Gastrocnemius medialis (tissue), 4 donors: ENCODE data around the gene SMARCC1. TPM values are rescaled to one million over a fixed set of nuclear protein-coding genes. Genes with fewer than 3 reads are reported as not detected.
A peak's percentile ranks its signal among the peaks of the same experiment; 100 is the strongest.

Experiments used
- ATAC-seq, 2 donors: fragments of 150-250 bp; one replicate each; pipeline ENCODE4 v1.9.1; 2016
- DNase-seq, 2 donors: peaks; one replicate each; pipeline ENCODE4 v3.0.0-alpha.2; 2019
- H3K27ac ChIP-seq, 4 donors: fragments of 200-600 bp; sonication (generic); 1 replicate in 1 of 4; 2 replicates in 3 of 4; pipeline ENCODE4 v1.5.1; 2016 to 2018; ENCODE audit warnings: mild to moderate bottlenecking in 2 of 4, moderate library complexity in 1 of 4
- H3K27me3 ChIP-seq, 3 donors: fragments of 200-600 bp; sonication (generic) in 2 of 3; 1 replicate in 1 of 3; 2 replicates in 2 of 3; pipeline versions ENCODE4 v1.5.1 to v1.6.0; 2016 to 2019; ENCODE audit warnings: mild to moderate bottlenecking in 1 of 3, moderate library complexity in 1 of 3
- H3K36me3 ChIP-seq, 2 donors: fragments of 200-600 bp; sonication (generic) in 1 of 2; one replicate each; pipeline ENCODE4 v1.5.1; 2017 to 2018
- H3K4me1 ChIP-seq, 2 donors: fragments of 200-600 bp; sonication (generic) in 1 of 2; one replicate each; pipeline ENCODE4 v1.5.1; 2016 to 2017; ENCODE audit warnings: mild to moderate bottlenecking in 2 of 2
- H3K4me3 ChIP-seq, 4 donors: fragments of 200-600 bp; sonication (generic) in 3 of 4; 1 replicate in 1 of 4; 2 replicates in 3 of 4; pipeline ENCODE4 v1.5.1; 2016 to 2019; ENCODE audit warnings: mild to moderate bottlenecking in 2 of 4
- H3K9me3 ChIP-seq, 3 donors: fragments of 200-600 bp; sonication (generic) in 2 of 3; 1 replicate in 1 of 3; 2 replicates in 2 of 3; pipeline ENCODE4 v1.5.1; 2016 to 2019
- POLR2A ChIP-seq, 2 donors: fragments of 450-650 bp; IDR thresholded peaks; one replicate each; pipeline ENCODE4 v1.6.1; 2017; ENCODE audit warnings: antibody characterized with exemption in 2 of 2, mild to moderate bottlenecking in 2 of 2, moderate library complexity in 2 of 2
- in situ Hi-C, 4 donors: fragments of 200-750 bp; cut with MboI; loops; one replicate each; pipeline versions ENCODE4 v1.15.0 to v1.8.0; 2017; ENCODE audit warnings: low sequenced_read_pairs in 4 of 4
- intact Hi-C: fragments of 100-400 bp; cut with DNase I; formaldehyde crosslinking; loops from one replicate; pipeline ENCODE4 v1.15.1; 2023; ENCODE audit warnings: low total_unique reads
- total RNA-seq, 4 donors: library from RNA; depleted of rRNA; stranded (reverse); fragments of >200 nt; gene quantifications; one replicate each; pipeline versions ENCODE4 v1.1.0 to v1.2.3, GENCODE V29; 2016
- TF ChIP-seq, protein P1 (sequence below), 5 experiments: fragments of 450-650 bp in 3 of 5; fragments of 200-600 bp in 2 of 5; sonication (generic) in 2 of 5; IDR thresholded peaks in 4 of 5; conservative IDR thresholded peaks in 1 of 5; 1 replicate in 4 of 5; 2 replicates in 1 of 5; pipeline ENCODE4 v1.5.1; 2016 to 2019; ENCODE audit warnings: antibody characterized with exemption in 5 of 5, mild to moderate bottlenecking in 3 of 5, moderate library complexity in 3 of 5

SMARCC1 gene
- total RNA-seq, 4 donors from 2014 or later = 24.5 to 32.1 (median 28.1) TPM

DNA sequence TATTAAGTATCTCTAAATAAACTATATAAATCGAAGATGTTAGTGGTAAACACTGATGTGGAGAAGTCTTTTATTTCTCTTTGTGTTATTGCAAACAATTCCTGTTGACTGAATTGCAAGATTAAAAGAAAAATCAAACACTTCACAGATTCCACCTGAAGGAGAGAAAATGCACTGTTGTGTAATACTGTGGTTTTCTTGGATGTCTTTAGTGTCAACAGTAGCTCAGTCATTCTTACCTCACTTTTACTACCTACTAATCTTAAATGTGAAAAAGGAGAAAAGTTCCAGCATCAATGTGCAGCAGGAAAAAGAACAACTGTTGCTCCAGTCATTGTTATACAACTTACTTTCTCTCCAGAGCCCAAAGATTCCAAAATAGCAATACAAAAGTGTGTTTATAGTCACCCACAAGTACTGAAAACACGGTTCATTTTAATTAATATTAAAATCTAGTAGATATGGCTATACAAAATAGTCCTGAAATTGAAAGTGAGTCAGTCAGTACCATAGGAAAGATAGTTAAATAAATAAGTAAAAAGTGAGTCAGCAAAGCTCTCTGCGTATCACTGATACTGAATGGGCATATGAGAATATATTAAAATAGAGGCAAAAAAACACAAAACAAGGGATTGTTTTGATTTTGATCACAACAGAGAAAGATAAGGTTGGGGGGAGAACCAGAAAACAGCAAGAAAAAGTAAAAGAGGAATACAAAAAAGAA lies 112.5 kb downstream of the SMARCC1 start:
- Histone ChIP-seq H3K27ac (no peak overlapping the region), H3K4me1 (peaks cover 5 to 7% of the 10 kb centered on the region in 2 donors), H3K9me3 (no peaks in the 10 kb centered on the region), H3K36me3 (peaks cover 0 to 43% of the 10 kb centered on the region in 2 donors), H3K27me3 (no peaks in the 10 kb centered on the region), H3K4me3 (no peak overlapping the region)
- in situ Hi-C loops = no loop called here
- intact Hi-C loops = no loop called here
- DNase-seq (no peak), ATAC-seq (no peak)
- TF ChIP-seq POLR2A (IDR thresholded peaks at IDR 0.05) = no peak

DNA sequence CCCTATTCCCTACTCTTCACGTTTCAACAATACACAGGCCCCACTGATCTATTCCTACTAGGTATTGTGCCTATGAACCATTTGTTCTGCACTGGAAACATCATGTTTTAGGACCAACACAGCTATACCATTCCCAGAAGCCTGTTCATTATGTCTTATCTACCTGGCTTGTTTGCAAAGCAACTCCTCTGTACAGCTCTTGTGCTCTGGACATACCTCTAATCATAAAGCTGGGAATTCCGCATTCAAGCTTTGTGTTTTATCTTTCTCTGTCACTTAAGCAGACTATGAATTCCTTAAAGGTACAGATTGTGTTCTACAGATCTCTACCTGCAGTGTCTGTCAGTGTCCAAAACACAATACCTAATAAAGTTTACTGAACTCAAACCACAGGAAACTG lies 115.6 kb downstream of the SMARCC1 start:
- Histone ChIP-seq H3K27ac (no peak overlapping the region), H3K27me3 (no peaks in the 10 kb centered on the region), H3K9me3 (no peaks in the 10 kb centered on the region), H3K4me1 (peaks cover under 1 to 4% of the 10 kb centered on the region in 2 donors), H3K36me3 (peaks cover 0 to 26% of the 10 kb centered on the region in 2 donors), H3K4me3 (no peak overlapping the region)
- DNase-seq (no peak), ATAC-seq (no peak)
- intact Hi-C loops = no loop called here
- in situ Hi-C loops = no loop called here
- TF ChIP-seq, protein P1, sequence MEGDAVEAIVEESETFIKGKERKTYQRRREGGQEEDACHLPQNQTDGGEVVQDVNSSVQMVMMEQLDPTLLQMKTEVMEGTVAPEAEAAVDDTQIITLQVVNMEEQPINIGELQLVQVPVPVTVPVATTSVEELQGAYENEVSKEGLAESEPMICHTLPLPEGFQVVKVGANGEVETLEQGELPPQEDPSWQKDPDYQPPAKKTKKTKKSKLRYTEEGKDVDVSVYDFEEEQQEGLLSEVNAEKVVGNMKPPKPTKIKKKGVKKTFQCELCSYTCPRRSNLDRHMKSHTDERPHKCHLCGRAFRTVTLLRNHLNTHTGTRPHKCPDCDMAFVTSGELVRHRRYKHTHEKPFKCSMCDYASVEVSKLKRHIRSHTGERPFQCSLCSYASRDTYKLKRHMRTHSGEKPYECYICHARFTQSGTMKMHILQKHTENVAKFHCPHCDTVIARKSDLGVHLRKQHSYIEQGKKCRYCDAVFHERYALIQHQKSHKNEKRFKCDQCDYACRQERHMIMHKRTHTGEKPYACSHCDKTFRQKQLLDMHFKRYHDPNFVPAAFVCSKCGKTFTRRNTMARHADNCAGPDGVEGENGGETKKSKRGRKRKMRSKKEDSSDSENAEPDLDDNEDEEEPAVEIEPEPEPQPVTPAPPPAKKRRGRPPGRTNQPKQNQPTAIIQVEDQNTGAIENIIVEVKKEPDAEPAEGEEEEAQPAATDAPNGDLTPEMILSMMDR (IDR thresholded peaks at IDR 0.05 in 4 of 5, conservative IDR thresholded peaks at IDR 0.05 in 1 of 5) = no peak
- TF ChIP-seq POLR2A (IDR thresholded peaks at IDR 0.05) = no peak

DNA sequence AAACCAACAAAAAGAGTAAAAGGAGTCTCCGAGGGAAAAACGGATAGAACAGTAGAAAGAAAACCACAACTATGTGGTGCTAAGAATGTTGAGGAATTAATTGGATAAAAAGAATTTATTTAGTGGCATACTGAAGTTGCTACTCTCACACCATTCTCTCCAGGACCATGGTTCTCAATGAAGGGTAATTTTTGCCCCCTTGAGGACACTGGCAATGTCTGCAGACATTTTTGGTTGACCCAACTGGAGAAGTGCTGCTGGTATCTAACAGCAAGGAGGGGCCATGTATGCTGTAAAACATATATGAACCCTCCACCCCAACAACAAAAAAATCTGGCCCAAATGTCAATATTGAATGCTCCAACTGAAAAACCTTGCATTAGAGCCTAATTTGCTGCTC lies 117.2 kb downstream of the SMARCC1 start:
- no peak for TF ChIP-seq POLR2A (IDR thresholded peaks at IDR 0.05)
- TF ChIP-seq, protein P1 (IDR thresholded peaks at IDR 0.05 in 4 of 5, conservative IDR thresholded peaks at IDR 0.05 in 1 of 5) = no peak
- Histone ChIP-seq H3K36me3 (peaks cover 0 to 15% of the 10 kb centered on the region in 2 donors), H3K27ac (no peak overlapping the region), H3K4me1 (peaks cover 0 to 11% of the 10 kb centered on the region in 2 donors), H3K4me3 (no peak overlapping the region), H3K9me3 (no peaks in the 10 kb centered on the region), H3K27me3 (no peaks in the 10 kb centered on the region)
- no peak for ATAC-seq
- in situ Hi-C loops (no loop called here), intact Hi-C loops (loop anchor here (5.0 kb wide), 1 partner anchor 118 kb away; the partner anchor contains the start of gene SMARCC1)
- DNase-seq = no peak

DNA sequence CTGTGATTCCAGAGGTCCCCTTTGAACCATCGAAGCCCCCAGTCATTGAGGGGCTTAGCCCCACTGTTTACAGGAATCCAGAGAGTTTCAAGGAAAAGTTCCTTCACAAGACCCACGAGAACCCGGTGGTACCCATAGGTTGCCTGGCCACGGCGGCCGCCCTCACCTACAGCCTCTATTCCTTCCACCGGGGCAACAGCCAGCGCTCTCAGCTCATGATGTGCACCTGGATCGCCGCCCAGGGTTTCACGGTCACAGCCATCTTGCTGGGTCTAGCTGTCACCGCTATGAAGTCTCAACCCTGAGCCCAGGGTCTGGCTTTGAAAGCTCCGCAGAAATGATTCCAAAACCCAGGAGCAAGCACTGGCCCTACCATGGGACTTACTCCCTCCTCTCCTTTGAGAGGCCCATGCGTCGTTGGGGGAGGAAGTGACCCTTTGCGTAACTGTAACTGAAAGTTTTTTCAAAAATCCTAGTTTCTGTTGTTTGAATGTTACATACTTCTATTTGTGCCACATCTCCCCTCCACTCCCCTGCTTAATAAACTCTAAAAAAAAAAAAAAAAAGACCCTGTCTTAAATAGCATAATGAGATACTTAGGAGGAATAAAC lies 118.0 kb downstream of the SMARCC1 start:
- Histone ChIP-seq H3K4me3 (no peak overlapping the region), H3K36me3 (peaks cover 0 to 7% of the 10 kb centered on the region in 2 donors), H3K27ac (no peak overlapping the region), H3K9me3 (no peaks in the 10 kb centered on the region), H3K4me1 (peaks cover 0 to 11% of the 10 kb centered on the region in 2 donors), H3K27me3 (no peaks in the 10 kb centered on the region)
- no peak for ATAC-seq
- in situ Hi-C loops = no loop called here
- no peak for DNase-seq
- TF ChIP-seq, protein P1 (IDR thresholded peaks at IDR 0.05 in 4 of 5, conservative IDR thresholded peaks at IDR 0.05 in 1 of 5) = no peak
- TF ChIP-seq POLR2A (IDR thresholded peaks at IDR 0.05) = no peak
- intact Hi-C loops = loop anchor here (5.0 kb wide), 1 partner anchor 119 kb away; the partner anchor contains the start of gene SMARCC1

DNA sequence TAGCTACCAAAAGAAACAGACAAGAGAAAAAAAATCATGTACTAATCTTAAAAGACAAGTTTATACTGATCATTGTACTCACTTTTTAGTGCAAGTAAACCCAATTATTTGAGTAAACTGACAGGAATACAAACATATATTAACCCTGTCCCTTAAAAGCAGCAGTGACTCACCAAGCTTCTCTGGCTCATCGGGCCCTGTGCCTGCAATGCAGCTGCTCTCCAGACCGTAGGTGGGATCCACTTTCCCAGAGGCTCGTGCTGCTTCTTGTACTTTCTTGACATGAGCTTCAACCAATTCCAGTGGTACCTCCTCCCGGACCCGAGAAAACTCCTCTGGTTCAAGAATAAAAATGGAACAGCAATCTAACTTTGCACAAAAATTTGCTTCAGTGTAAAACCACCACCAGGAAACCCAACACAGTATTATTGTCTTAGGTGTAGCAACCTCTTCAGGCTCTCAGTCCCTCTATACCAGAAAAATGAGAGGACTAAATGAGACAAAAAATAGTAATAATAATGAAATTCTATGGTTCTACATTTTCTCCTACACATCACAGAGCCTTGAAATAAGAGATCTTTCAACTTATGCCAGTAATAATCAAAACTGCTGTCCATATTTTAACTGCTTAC lies 120.5 kb downstream of the SMARCC1 start:
- TF ChIP-seq, protein P1 (IDR thresholded peaks at IDR 0.05 in 4 of 5, conservative IDR thresholded peaks at IDR 0.05 in 1 of 5) = no peak
- no peak for TF ChIP-seq POLR2A (IDR thresholded peaks at IDR 0.05)
- ATAC-seq (peak; percentile 93 to 99), DNase-seq (peak; percentile 47 to 80)

More for the DNA sequence above, 120.5 kb downstream of the SMARCC1 start:
- no peaks in the 10 kb centered on the region for H3K27me3 ChIP-seq
- H3K36me3 ChIP-seq = peaks cover 0 to 26% of the 10 kb centered on the region in 2 donors
- H3K4me1 ChIP-seq = peaks cover 0 to 11% of the 10 kb centered on the region in 2 donors
- peak overlapping the region; percentile 6 to 60 (median 36) for H3K27ac ChIP-seq
- H3K9me3 ChIP-seq = no peaks in the 10 kb centered on the region
- H3K4me3 ChIP-seq = no peak overlapping the region
- in situ Hi-C loops = no loop called here
- intact Hi-C loops = loop anchor here (5.0 kb wide), 1 partner anchor 121 kb away; the partner anchor contains the start of gene SMARCC1
